T-cell (primary cell): ENCODE data around the gene BTG2. TPM values are rescaled to one million over a fixed set of nuclear protein-coding genes. Genes with fewer than 3 reads are reported as not detected.

Source experiments
- ATAC-seq, 4 experiments: fragments of 200-7000 bp in 3 of 4; fragments of 150-1000 bp in 1 of 4; cut with Tn5 transposase; replicated peaks in 1 of 4; 1 replicate in 3 of 4; 2 replicates in 1 of 4; pipeline ENCODE4 v1.10.0; 2021; ENCODE audit warnings: moderate library complexity in 3 of 4, mild to moderate bottlenecking in 2 of 4, moderate number of reproducible peaks in 1 of 4
- CTCF ChIA-PET, 2 donors: fragments of 300-600 bp; sonication (Branson Sonifier 250); formaldehyde crosslinking; loops; one replicate each; lab custom pipeline; 2022; ENCODE audit warnings: antibody characterized with exemption in 2 of 2; lab: Charles Lee
- POLR2A ChIA-PET, 2 donors: fragments of 300-600 bp; sonication (Branson Sonifier 250); formaldehyde crosslinking; loops; one replicate each; lab custom pipeline; 2022; ENCODE audit warnings: antibody characterized with exemption in 2 of 2; lab: Charles Lee
- DNase-seq, 35 experiments: peaks; one replicate each; pipeline versions ENCODE4 v3.0.0 to v3.0.0-alpha.2; 2013 to 2023
- H3K27ac ChIP-seq: one replicate; pipeline ENCODE4 v1.5.1; 2013; ENCODE audit warnings: low read length
- H3K27me3 ChIP-seq, 2 experiments: replicated peaks in 1 of 2; 1 replicate in 1 of 2; 2 replicates in 1 of 2; pipeline versions ENCODE4 v1.6.1 to v1.7.0; 2013; ENCODE audit warnings: low read length in 1 of 2, mixed read lengths in 1 of 2; ENCODE audit not compliant: control insufficient read depth in 2 of 2, insufficient read depth in 2 of 2; ENCODE audit errors: extremely low read depth in 1 of 2
- H3K36me3 ChIP-seq, 2 donors: 1 replicate in 1 of 2; 2 replicates in 1 of 2; pipeline versions ENCODE4 v1.6.1 to v1.7.0; 2013; ENCODE audit warnings: low read length in 1 of 2; ENCODE audit not compliant: control insufficient read depth in 2 of 2, insufficient read depth in 1 of 2; ENCODE audit errors: extremely low read depth in 1 of 2
- H3K4me1 ChIP-seq, 2 experiments: 1 replicate in 1 of 2; 2 replicates in 1 of 2; pipeline versions ENCODE4 v1.6.1 to v1.7.0; 2013; ENCODE audit warnings: low read length in 2 of 2, mixed read lengths in 1 of 2; ENCODE audit not compliant: insufficient read depth in 2 of 2, control insufficient read depth in 1 of 2; ENCODE audit errors: extremely low read depth in 1 of 2
- H3K4me3 ChIP-seq, 2 donors: 1 replicate in 1 of 2; 2 replicates in 1 of 2; pipeline versions ENCODE4 v1.5.1 to v1.7.0; 2013; ENCODE audit warnings: mild to moderate bottlenecking in 2 of 2, low read length in 1 of 2, moderate library complexity in 1 of 2; ENCODE audit not compliant: control insufficient read depth in 1 of 2; ENCODE audit errors: extremely low read depth in 1 of 2
- H3K9me3 ChIP-seq: 2 replicates; pipeline ENCODE4 v1.7.0; 2013
- H3K27ac Mint-ChIP-seq, 2 donors: one replicate each; pipeline ENCODE4 v1.8.0; 2020 to 2021; ENCODE audit warnings: mild to moderate bottlenecking in 2 of 2, mixed read lengths in 2 of 2
- H3K27me3 Mint-ChIP-seq, 2 donors: one replicate each; pipeline ENCODE4 v1.8.0; 2021 to 2022; ENCODE audit warnings: mixed read lengths in 2 of 2
- H3K36me3 Mint-ChIP-seq: one replicate; pipeline ENCODE4 v1.8.0; 2021; ENCODE audit warnings: mixed read lengths
- H3K4me1 Mint-ChIP-seq, 3 donors: one replicate each; pipeline ENCODE4 v1.8.0; 2020 to 2022; ENCODE audit warnings: mixed read lengths in 3 of 3, mild to moderate bottlenecking in 1 of 3
- H3K4me3 Mint-ChIP-seq, 3 donors: one replicate each; pipeline ENCODE4 v1.8.0; 2020 to 2022; ENCODE audit warnings: mild to moderate bottlenecking in 3 of 3, mixed read lengths in 3 of 3, moderate library complexity in 3 of 3
- H3K9me3 Mint-ChIP-seq, 3 donors: one replicate each; pipeline ENCODE4 v1.8.0; 2020 to 2022; ENCODE audit warnings: mixed read lengths in 3 of 3
- WGBS: methylation state at CpG from one replicate; pipeline ENCODE4 v1.1.5; 2013; ENCODE audit warnings: missing lambda C conversion rate; ENCODE audit not compliant: insufficient coverage; 5-methylcytosine and 5-hydroxymethylcytosine counted together
- total RNA-seq, 35 experiments: library from RNA in 6 of 35; stranded (reverse) in 6 of 35; fragments of 120-200 nt in 1 of 35; gene quantifications; one replicate each; pipeline versions ENCODE4 v1.2.1 to v1.2.4 and lab custom pipeline; 2013 to 2026

The BTG2 gene
- total RNA-seq, 5 donors from 2014 or later (not counting 1 experiment from before 2014, with no cell fraction given), result 172 to 655 (median 186) TPM

GRCh38 chr1:203274603-203275381 is 30.5 kb upstream of the BTG2 start:
- no peaks in the 10 kb centered on the region for H3K9me3 ChIP-seq
- no peaks in the 10 kb centered on the region for H3K36me3 Mint-ChIP-seq
- ATAC-seq (no peak), DNase-seq (no peak)
- H3K36me3 ChIP-seq, result no peaks in the 10 kb centered on the region
- ChIA-PET POLR2A (interaction anchor here (0.6 to 2.2 kb wide), 11 partner anchors 13 to 1135 kb away, joined by 3 to 13 read pairs (median 4); no protein-coding TSS in a partner anchor), CTCF (interaction anchor here (0.6 to 2.0 kb wide), 12 partner anchors 12 to 71 kb away, joined by 3 to 12 read pairs (median 3); no protein-coding TSS in a partner anchor)
- no peaks in the 10 kb centered on the region for H3K27me3 ChIP-seq
- no peaks in the 10 kb centered on the region for H3K9me3 Mint-ChIP-seq
- H3K4me3 Mint-ChIP-seq, result peak overlapping the region in 1 of 3 donors; percentile 78
- peaks cover 37 to 65% of the 10 kb centered on the region in 2 experiments for H3K4me1 ChIP-seq
- H3K27ac Mint-ChIP-seq, result peak overlapping the region; percentile 47 to 88
- H3K4me1 Mint-ChIP-seq, result peaks cover 58 to 79% (median 69%) of the 10 kb centered on the region in 3 donors
- H3K27me3 Mint-ChIP-seq, result no peaks in the 10 kb centered on the region
- 90% methylated on average over 7 of the region's 12 CpGs for WGBS
- H3K27ac ChIP-seq, result no peak overlapping the region
- no peak overlapping the region for H3K4me3 ChIP-seq

- peaks cover 37 to 60% of the 10 kb centered on the region in 2 experiments for H3K4me1 ChIP-seq
- H3K9me3 ChIP-seq, result no peaks in the 10 kb centered on the region
- DNase-seq (no peak), ATAC-seq (no peak)
- ChIA-PET POLR2A (interaction anchor here (0.6 to 2.2 kb wide), 6 partner anchors 11 to 34 kb away, joined by 3 to 8 read pairs (median 4); no protein-coding TSS in a partner anchor), CTCF (interaction anchor here (1.1 to 2.0 kb wide), 6 partner anchors 14 to 64 kb away, joined by 3 to 12 read pairs (median 5); no protein-coding TSS in a partner anchor)
- 81% methylated on average over 4 of the region's 11 CpGs for WGBS
- peaks cover 56 to 81% (median 67%) of the 10 kb centered on the region in 3 donors for H3K4me1 Mint-ChIP-seq
- H3K27ac Mint-ChIP-seq, result peak overlapping the region; percentile 70 to 82
- no peak overlapping the region for H3K4me3 ChIP-seq
- no peaks in the 10 kb centered on the region for H3K27me3 Mint-ChIP-seq
- H3K27ac ChIP-seq, result no peak overlapping the region
- H3K36me3 Mint-ChIP-seq, result no peaks in the 10 kb centered on the region
- no peaks in the 10 kb centered on the region for H3K27me3 ChIP-seq
- no peaks in the 10 kb centered on the region for H3K9me3 Mint-ChIP-seq
- no peaks in the 10 kb centered on the region for H3K36me3 ChIP-seq
- peak overlapping the region in 1 of 3 donors; percentile 27 for H3K4me3 Mint-ChIP-seq
These were observed 29.6 kb upstream of the BTG2 start for GRCh38 chr1:203275656-203276272.

- Mint-ChIP-seq H3K27me3 (no peaks in the 10 kb centered on the region), H3K9me3 (no peaks in the 10 kb centered on the region), H3K27ac (peak overlapping the region; percentile 82 to 89), H3K36me3 (no peaks in the 10 kb centered on the region), H3K4me1 (peaks cover 50 to 75% (median 61%) of the 10 kb centered on the region in 3 donors), H3K4me3 (peak overlapping the region in 1 of 3 donors; percentile 15)
- no peak overlapping the region for H3K27ac ChIP-seq
- H3K27me3 ChIP-seq, result no peaks in the 10 kb centered on the region
- ATAC-seq (no peak), DNase-seq (no peak)
- no peaks in the 10 kb centered on the region for H3K36me3 ChIP-seq
- no peak overlapping the region for H3K4me3 ChIP-seq
- POLR2A ChIA-PET, result interaction anchor here (0.6 to 2.3 kb wide), 6 partner anchors 11 to 39 kb away, joined by 3 to 7 read pairs (median 5); partner anchors contain the start of gene BTG2 (in 1 of the 2)
- peaks cover 34 to 54% of the 10 kb centered on the region in 2 experiments for H3K4me1 ChIP-seq
- no peaks in the 10 kb centered on the region for H3K9me3 ChIP-seq
- CTCF ChIA-PET, result interaction anchor here (0.6 to 2.0 kb wide), 7 partner anchors 13 to 1278 kb away, joined by 3 to 6 read pairs (median 4); no protein-coding TSS in a partner anchor
- no CpG with 5 or more reads among the region's 5 CpGs for WGBS
These were observed 28.9 kb upstream of the BTG2 start for GRCh38 chr1:203276408-203276807.

- CTCF ChIA-PET, result interaction anchor here (0.6 to 2.0 kb wide), 14 partner anchors 8 to 1278 kb away, joined by 3 to 6 read pairs (median 4); no protein-coding TSS in a partner anchor
- POLR2A ChIA-PET, result interaction anchor here (0.6 to 2.3 kb wide), 9 partner anchors 14 to 1254 kb away, joined by 3 to 10 read pairs (median 3); partner anchors contain the start of gene BTG2 (in 1 of the 2)
- peaks cover 48 to 70% (median 60%) of the 10 kb centered on the region in 3 donors for H3K4me1 Mint-ChIP-seq
- Histone ChIP-seq H3K27me3 (no peaks in the 10 kb centered on the region), H3K36me3 (no peaks in the 10 kb centered on the region), H3K4me1 (peaks cover 34 to 53% of the 10 kb centered on the region in 2 experiments), H3K4me3 (peak overlapping the region in 1 of 2 donors; percentile 11), H3K27ac (peak overlapping the region; percentile 49), H3K9me3 (no peaks in the 10 kb centered on the region)
- DNase-seq, result peak in 1 of 35 experiments; percentile 43
- no peaks in the 10 kb centered on the region for H3K36me3 Mint-ChIP-seq
- H3K4me3 Mint-ChIP-seq, result peak overlapping the region in 2 of 3 donors; percentile 6 to 69
- WGBS, result 73% methylated on average over 9 of the region's 9 CpGs
- ATAC-seq, result no peak
- H3K27ac Mint-ChIP-seq, result peak overlapping the region; percentile 82 to 89
- no peaks in the 10 kb centered on the region for H3K9me3 Mint-ChIP-seq
- no peaks in the 10 kb centered on the region for H3K27me3 Mint-ChIP-seq
These were observed 28.3 kb upstream of the BTG2 start for GRCh38 chr1:203276916-203277545.

- no peaks in the 10 kb centered on the region for H3K27me3 ChIP-seq
- H3K27ac ChIP-seq, result peak overlapping the region; percentile 49
- H3K27ac Mint-ChIP-seq, result peak overlapping the region; percentile 82 to 89
- ChIA-PET POLR2A (interaction anchor here (0.6 to 2.3 kb wide), 7 partner anchors 9 to 31 kb away, joined by 3 to 10 read pairs (median 6); partner anchors contain the start of gene BTG2 (in 1 of the 2)), CTCF (interaction anchor here (1.2 to 2.1 kb wide), 5 partner anchors 9 to 59 kb away, joined by 3 to 5 read pairs (median 4); no protein-coding TSS in a partner anchor)
- ATAC-seq (peak; percentile 58 to 67 (median 60)), DNase-seq (peak in 4 of 35 experiments; percentile 17 to 56 (median 28))
- H3K4me1 ChIP-seq, result peaks cover 37 to 49% of the 10 kb centered on the region in 2 experiments
- H3K9me3 ChIP-seq, result no peaks in the 10 kb centered on the region
- no peak overlapping the region for H3K4me3 ChIP-seq
- no peaks in the 10 kb centered on the region for H3K9me3 Mint-ChIP-seq
- H3K36me3 ChIP-seq, result no peaks in the 10 kb centered on the region
- no peaks in the 10 kb centered on the region for H3K27me3 Mint-ChIP-seq
- H3K36me3 Mint-ChIP-seq, result no peaks in the 10 kb centered on the region
- 43% methylated on average over 10 of the region's 13 CpGs for WGBS
- peaks cover 45 to 69% (median 54%) of the 10 kb centered on the region in 3 donors for H3K4me1 Mint-ChIP-seq
- H3K4me3 Mint-ChIP-seq, result peak overlapping the region; percentile 7 to 69 (median 14)
These were observed 27.0 kb upstream of the BTG2 start for GRCh38 chr1:203278082-203278884.
